PFSK-1 (cell line): ENCODE results near the gene SEC31A.

Source experiments
- FOXP2 ChIP-seq: optimal IDR thresholded peaks from 2 replicates; pipeline ENCODE3; 2011; ENCODE audit warnings: borderline replicate concordance, control low read depth, inconsistent platforms; ENCODE audit not compliant: insufficient read depth; ENCODE audit errors: extremely low read length, extremely low read depth
- POLR2AphosphoS5 ChIP-seq: IDR thresholded peaks from 2 replicates; pipeline ENCODE4 v1.6.1; 2012; ENCODE audit warnings: low read depth, mild to moderate bottlenecking, control low read depth, low read length, moderate library complexity
- SIN3A ChIP-seq: IDR thresholded peaks from 2 replicates; pipeline ENCODE4 v1.6.1; 2012; ENCODE audit warnings: mild to moderate bottlenecking, low read length, moderate library complexity, borderline replicate concordance; ENCODE audit not compliant: insufficient read depth
- TAF1 ChIP-seq: IDR thresholded peaks from 2 replicates; pipeline ENCODE4 v1.6.1; 2012; ENCODE audit warnings: low read length, control low read depth, borderline replicate concordance; ENCODE audit not compliant: insufficient read depth
- TF ChIP-seq, protein P1 (sequence below), 2 experiments: IDR thresholded peaks; 2 replicates each; pipeline versions ENCODE4 v1.6.1 to v1.8.0; 2011 to 2012; ENCODE audit warnings: low read depth in 2 of 2, low read length in 2 of 2, control low read depth in 1 of 2, inconsistent platforms in 1 of 2, mild to moderate bottlenecking in 1 of 2, moderate library complexity in 1 of 2; ENCODE audit not compliant: insufficient read depth in 1 of 2

SEC31A gene

DNA sequence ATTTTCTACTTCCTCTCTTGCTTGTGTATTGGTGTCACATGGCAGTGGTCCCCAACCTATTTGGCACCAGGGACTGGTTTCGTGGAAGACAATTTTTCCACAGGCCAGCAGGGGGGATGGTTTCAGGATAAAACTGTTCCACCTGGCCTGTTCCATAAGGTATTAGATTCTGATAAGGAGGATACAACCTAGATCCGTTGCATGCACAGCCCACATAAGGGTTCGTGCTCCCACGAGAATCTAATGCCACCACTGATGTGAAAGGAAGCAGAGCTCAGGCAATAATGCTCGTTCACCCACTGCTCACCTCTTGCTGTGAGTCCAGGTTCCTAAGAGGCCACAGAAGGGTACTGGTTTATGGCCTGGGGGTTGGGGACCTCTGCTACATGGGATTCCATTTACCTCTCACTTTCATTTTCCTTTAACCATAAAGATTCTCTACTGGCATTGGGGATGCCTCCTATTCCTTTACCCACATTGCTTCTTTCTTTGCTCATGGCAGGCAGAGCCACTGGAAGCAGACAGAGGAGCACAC is 38.1 kb downstream of the SEC31A start:
- TF ChIP-seq TAF1 (no peak), SIN3A (no peak), POLR2AphosphoS5 (no peak), FOXP2 (no peak)

DNA sequence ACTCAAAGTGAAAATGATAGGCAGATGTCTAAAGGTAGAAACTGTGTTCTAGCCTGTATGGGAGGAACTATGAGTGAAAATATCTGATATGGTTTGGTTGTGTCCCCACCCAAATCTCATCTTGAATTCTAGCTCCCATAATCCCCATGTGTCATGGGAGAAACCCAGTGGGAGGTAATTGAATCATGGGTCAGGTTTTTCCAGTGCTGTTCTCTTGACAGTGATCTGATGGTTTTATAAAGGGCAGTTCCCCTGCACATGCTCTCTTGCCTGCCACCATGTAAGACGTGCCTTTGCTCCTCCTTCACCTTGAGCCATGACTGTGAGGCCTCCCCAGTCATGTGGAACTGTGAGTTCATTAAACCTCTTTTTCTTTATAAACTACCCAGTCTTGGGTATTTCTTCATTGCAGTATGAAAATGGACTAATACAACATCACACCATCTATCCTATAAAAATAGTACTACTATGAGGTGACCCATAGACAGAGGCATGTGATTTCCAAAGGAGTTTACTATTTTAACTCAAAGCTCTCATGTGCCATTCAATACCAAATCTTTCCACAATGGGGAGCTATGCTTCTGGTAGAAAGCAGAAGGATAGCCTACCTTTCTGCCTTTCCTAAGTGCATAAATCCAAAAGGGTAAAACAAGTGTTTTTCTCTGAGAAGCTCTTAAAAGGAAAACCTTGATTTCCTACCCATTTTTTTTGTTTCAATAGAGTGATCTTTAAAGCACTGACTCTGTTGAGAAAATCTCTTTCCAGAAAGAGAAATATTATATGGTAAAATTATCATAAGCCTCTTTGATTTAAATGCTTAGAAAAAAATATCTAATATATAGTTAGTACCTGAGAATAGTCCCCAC is 38.8 kb downstream of the SEC31A start:
- TF ChIP-seq, protein P1, sequence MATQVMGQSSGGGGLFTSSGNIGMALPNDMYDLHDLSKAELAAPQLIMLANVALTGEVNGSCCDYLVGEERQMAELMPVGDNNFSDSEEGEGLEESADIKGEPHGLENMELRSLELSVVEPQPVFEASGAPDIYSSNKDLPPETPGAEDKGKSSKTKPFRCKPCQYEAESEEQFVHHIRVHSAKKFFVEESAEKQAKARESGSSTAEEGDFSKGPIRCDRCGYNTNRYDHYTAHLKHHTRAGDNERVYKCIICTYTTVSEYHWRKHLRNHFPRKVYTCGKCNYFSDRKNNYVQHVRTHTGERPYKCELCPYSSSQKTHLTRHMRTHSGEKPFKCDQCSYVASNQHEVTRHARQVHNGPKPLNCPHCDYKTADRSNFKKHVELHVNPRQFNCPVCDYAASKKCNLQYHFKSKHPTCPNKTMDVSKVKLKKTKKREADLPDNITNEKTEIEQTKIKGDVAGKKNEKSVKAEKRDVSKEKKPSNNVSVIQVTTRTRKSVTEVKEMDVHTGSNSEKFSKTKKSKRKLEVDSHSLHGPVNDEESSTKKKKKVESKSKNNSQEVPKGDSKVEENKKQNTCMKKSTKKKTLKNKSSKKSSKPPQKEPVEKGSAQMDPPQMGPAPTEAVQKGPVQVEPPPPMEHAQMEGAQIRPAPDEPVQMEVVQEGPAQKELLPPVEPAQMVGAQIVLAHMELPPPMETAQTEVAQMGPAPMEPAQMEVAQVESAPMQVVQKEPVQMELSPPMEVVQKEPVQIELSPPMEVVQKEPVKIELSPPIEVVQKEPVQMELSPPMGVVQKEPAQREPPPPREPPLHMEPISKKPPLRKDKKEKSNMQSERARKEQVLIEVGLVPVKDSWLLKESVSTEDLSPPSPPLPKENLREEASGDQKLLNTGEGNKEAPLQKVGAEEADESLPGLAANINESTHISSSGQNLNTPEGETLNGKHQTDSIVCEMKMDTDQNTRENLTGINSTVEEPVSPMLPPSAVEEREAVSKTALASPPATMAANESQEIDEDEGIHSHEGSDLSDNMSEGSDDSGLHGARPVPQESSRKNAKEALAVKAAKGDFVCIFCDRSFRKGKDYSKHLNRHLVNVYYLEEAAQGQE (IDR thresholded peaks at IDR 0.05; ENCODE audit: insufficient read depth in 1 of 2, low read depth in 2 of 2, low read length in 2 of 2) = no peak
- TF ChIP-seq SIN3A = no peak
- TF ChIP-seq TAF1 = no peak
- no peak for TF ChIP-seq POLR2AphosphoS5

GRCh38 chr4:82851318-82851717 is 39.6 kb downstream of the SEC31A start:
- TF ChIP-seq, protein P1 (IDR thresholded peaks at IDR 0.05; ENCODE audit: insufficient read depth in 1 of 2, low read depth in 2 of 2, low read length in 2 of 2) = no peak
- no peak for TF ChIP-seq SIN3A
- TF ChIP-seq POLR2AphosphoS5 = no peak
- TF ChIP-seq TAF1 = no peak
- no peak for TF ChIP-seq FOXP2

DNA sequence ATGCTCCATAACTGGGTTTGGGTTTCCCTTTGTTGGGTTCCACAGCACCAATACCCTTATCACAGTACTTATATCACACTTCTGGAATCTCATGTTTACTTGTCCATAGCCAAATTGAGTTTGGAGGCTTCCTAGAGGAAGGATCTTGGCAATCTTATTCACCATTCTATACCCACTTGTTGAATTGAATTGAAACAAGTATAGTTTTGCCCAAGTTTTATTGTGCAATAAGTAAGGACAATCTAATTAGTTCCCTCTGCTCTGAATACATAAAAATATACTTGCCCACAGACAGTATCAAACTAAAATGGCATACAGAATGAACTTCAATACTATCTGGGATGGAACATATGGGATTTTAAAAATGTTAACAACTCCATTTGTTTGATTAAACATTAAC is 40.3 kb downstream of the SEC31A start:
- TF ChIP-seq FOXP2 (no peak), TAF1 (no peak), SIN3A (no peak), POLR2AphosphoS5 (no peak)
- TF ChIP-seq, protein P1 (IDR thresholded peaks at IDR 0.05; ENCODE audit: insufficient read depth in 1 of 2, low read depth in 2 of 2, low read length in 2 of 2) = no peak

GRCh38 chr4:82848706-82849105 is 42.2 kb downstream of the SEC31A start:
- TF ChIP-seq FOXP2 = no peak
- no peak for TF ChIP-seq SIN3A
- TF ChIP-seq POLR2AphosphoS5 = no peak
- TF ChIP-seq, protein P1 (IDR thresholded peaks at IDR 0.05; ENCODE audit: insufficient read depth in 1 of 2, low read depth in 2 of 2, low read length in 2 of 2) = no peak
- no peak for TF ChIP-seq TAF1
